GM08714 (cell line): ENCODE measurements around the gene SHLD1.

Source experiments
- H3K4me3 ChIP-seq: fragments of 200-500 bp; sonication (Bioruptor generic); 2 replicates; pipeline ENCODE4 v1.5.1; 2014; ENCODE audit warnings: mild to moderate bottlenecking, low read length, inconsistent platforms
- ZNF274 ChIP-seq: IDR thresholded peaks from 2 replicates; pipeline ENCODE4 v1.6.1; 2012; ENCODE audit warnings: mild to moderate bottlenecking, low read depth, low read length

The SHLD1 gene

GRCh38 chr20:5809495-5809894 lies 59.3 kb downstream of the SHLD1 start:
- TF ChIP-seq ZNF274, result no peak
- no peak overlapping the region for H3K4me3 ChIP-seq

- no peak overlapping the region for H3K4me3 ChIP-seq
- no peak for TF ChIP-seq ZNF274
Observed at GRCh38 chr20:5810800-5811422, 60.7 kb downstream of the SHLD1 start.

GRCh38 chr20:5811746-5812145 lies 61.5 kb downstream of the SHLD1 start:
- H3K4me3 ChIP-seq, result no peak overlapping the region
- no peak for TF ChIP-seq ZNF274

DNA sequence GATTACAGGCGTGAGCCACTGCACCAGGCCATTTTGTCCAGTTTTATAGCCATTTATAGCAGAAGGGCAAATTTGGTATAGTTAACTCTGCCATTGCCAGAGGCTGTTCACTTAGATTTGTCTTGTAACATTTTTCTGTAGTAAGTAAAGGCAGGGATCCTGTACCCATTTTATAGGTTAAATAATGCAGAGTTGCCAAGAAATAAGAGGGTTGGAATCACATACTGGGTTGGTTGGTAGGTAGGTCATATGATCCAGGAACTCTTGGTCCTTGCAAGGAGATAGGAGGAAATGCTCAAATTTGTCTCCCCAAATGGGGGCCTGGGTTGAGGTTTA lies 68.1 kb downstream of the SHLD1 start:
- no peak overlapping the region for H3K4me3 ChIP-seq
- no peak for TF ChIP-seq ZNF274

DNA sequence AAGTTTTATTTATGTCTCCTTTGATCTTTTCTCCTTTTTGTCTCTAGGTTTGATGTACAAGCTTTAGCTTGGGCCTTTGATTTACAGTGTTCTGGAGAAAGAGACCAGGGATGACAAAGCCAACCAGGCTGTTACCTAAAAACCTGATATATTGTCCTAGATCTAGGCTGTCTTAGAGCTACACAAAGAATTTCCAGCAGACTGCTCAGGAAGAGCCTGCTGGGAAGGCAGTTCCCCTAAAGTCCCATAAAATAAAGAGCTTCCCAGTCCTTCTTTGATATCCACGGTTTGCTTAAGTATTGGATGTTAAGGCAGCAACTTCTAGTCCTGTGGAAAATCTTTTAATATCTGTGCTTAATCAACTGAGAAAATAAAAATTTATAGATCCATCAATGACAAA lies 70.5 kb downstream of the SHLD1 start:
- H3K4me3 ChIP-seq, result no peak overlapping the region
- TF ChIP-seq ZNF274, result no peak

- H3K4me3 ChIP-seq, result no peak overlapping the region
- no peak for TF ChIP-seq ZNF274
Observed at GRCh38 chr20:5821627-5822215, 71.5 kb downstream of the SHLD1 start.

DNA sequence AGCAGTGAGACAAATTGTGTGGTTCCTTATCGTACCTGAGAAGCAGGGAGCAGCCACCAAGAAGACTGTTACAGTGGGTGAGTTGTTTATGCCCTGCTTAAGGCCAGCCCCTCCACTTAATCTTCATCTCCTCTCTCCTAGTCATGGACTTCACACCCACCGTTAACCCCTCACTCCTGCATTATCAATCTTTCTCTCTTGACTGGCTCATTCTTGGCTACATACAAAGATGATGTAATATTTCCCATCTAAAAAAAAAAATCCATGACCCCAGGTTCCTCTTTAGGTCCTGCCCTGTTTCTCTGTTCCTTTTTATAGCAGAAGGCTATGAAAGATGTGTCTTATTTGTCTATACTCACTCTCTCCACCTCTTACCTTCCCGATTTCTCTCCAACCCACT lies 72.4 kb downstream of the SHLD1 start:
- no peak overlapping the region for H3K4me3 ChIP-seq
- TF ChIP-seq ZNF274, result no peak

DNA sequence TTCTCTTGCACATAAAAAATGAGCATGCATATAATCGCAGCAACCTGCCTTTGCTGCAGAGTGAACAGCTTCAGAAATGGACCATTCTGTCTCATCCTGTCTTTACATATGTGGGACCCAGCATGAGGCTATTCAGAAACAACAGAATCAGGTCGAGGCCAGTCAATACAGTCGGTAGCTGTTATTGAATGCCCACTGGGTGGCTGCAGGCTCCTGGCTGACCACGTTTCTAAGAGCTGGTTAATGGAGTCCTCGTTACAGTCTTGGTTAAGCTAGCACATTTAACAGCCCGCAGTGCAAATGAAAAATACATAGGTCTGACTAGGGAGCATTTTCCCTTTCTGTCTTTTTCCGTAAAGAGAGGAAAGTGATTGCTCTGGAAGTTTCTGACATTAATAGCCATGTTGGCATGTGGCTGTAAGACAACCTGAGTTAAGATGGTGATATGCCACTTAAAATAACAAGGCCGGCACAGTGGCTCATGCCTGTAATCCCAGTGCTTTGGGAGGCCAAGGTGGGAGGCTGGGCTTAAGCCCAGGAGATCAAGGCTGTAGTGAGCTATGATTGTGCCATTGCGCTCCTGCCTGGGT lies 75.0 kb downstream of the SHLD1 start:
- TF ChIP-seq ZNF274, result no peak
- no peak overlapping the region for H3K4me3 ChIP-seq

DNA sequence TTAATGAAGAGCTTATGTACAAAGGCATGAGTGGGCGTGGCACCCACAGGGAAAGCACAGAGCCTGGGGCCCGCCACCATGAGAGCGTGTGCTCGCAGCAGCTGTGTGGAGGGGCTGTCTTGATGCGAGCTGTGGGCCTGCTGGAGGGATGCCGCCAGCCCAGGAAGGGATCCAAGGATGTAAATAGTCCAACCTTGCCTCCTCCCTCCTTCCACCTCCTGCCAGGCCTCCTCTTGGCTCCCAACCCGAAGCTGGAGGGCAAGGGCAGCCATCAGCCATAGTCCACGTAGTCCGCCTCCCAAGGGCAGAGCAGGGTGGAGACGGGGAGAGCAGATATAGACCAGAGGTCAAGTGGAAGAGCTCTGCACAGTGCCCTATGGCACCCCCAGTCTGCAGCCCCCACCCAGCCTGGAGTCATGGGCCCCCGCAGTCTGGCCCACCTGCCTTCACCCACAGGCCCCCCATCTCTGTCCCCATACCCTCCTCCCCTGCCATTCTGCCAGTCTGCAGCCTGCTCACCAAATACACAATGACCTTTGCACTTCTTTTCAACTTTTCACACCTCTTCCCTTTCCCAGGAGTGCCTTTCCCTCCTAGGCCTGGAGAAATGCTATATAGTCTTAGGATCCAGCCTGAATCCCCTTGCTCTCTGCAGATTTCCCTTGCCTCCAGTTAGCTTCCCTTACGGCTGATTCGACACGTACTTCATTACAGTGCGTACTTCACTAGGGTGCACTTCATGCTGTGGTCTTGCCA lies 77.1 kb downstream of the SHLD1 start:
- H3K4me3 ChIP-seq, result no peak overlapping the region
- TF ChIP-seq ZNF274, result no peak

DNA sequence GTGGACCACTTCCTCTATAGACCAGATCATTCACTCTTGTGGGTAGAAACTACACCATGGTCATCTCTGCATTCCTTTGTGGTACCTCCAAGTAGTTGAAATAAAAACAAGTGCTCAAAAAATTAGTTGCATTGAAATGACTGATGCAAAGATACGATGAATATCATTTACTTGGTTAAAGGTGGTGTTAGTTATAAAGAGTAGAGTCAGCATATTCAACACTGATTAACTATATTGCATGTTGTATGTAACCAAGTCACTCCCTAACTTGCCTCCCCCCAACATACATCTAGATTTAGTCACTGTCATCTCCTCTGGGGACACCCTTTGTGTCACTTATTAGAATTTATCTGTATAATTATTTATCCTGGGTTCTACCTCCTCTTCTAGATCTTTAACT lies 77.7 kb downstream of the SHLD1 start:
- no peak overlapping the region for H3K4me3 ChIP-seq
- no peak for TF ChIP-seq ZNF274

GRCh38 chr20:5829241-5829809 lies 79.1 kb downstream of the SHLD1 start:
- no peak for TF ChIP-seq ZNF274
- no peak overlapping the region for H3K4me3 ChIP-seq

GRCh38 chr20:5831539-5832237 lies 81.5 kb downstream of the SHLD1 start:
- H3K4me3 ChIP-seq, result no peak overlapping the region
- no peak for TF ChIP-seq ZNF274

DNA sequence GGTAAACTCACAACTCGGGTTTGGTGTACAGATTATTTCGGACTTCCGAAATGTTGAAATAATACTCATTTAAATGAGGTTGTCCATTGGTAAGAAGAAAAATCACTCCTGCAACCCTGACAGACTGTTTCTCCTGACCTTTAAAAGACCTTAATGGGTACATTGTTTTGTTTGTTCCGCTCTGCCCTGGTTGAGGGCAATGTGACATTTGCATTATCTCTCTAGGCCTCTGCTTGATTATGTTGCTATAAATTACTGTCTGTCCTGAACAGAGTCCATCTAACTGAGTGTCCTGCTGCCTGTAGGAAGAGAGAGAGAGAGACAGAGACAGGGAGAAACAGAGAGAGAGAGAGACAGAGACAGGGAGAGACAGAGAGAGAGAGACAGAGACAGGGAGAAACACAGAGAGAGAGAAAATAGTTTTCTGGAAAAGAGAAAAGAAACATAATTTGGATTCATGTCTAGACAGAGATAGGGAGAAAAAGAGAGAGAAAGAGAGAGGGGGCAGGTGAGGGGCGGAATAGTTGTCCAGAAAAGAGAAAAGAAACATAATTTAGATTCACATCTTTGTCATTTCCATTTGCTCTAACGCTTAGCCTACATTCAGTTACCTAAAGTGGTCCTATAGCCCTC lies 83.2 kb downstream of the SHLD1 start:
- no peak overlapping the region for H3K4me3 ChIP-seq
- TF ChIP-seq ZNF274, result no peak

GRCh38 chr20:5834436-5835005 lies 84.3 kb downstream of the SHLD1 start:
- no peak for TF ChIP-seq ZNF274
- H3K4me3 ChIP-seq, result no peak overlapping the region
